HCT116 (cell line): ENCODE results near the gene CAMK2D.

Source experiments
- CEBPB ChIP-seq: IDR thresholded peaks from 2 replicates; pipeline ENCODE4 v1.6.1; 2012; ENCODE audit warnings: low read depth
- CTCF ChIP-seq, 3 experiments: fragments of 200-600 bp in 1 of 3; sonication (generic) in 1 of 3; IDR thresholded peaks in 2 of 3; conservative IDR thresholded peaks in 1 of 3; 2 replicates each; pipeline ENCODE4 v1.5.1; 2012 to 2017; ENCODE audit warnings: low read depth in 2 of 3, low read length in 2 of 3, antibody characterized with exemption in 1 of 3, borderline replicate concordance in 1 of 3, control low read depth in 1 of 3, mild to moderate bottlenecking in 1 of 3, mixed read lengths in 1 of 3, mixed run types in 1 of 3, moderate library complexity in 1 of 3; ENCODE audit not compliant: insufficient read depth in 1 of 3
- POLR2A ChIP-seq: IDR thresholded peaks from 2 replicates; pipeline ENCODE4 v1.7.0; 2011; ENCODE audit warnings: borderline replicate concordance; ENCODE audit not compliant: insufficient read depth, insufficient read length; ENCODE audit errors: extremely low read depth
- POLR2AphosphoS5 ChIP-seq: IDR thresholded peaks from 2 replicates; pipeline ENCODE4 v1.6.1; 2011; ENCODE audit warnings: mild to moderate bottlenecking, low read depth, low read length, moderate library complexity
- REST ChIP-seq: IDR thresholded peaks from 2 replicates; pipeline ENCODE4 v1.6.1; 2012; ENCODE audit warnings: low read depth
- SP1 ChIP-seq: IDR thresholded peaks from 2 replicates; pipeline ENCODE4 v1.6.1; 2012; ENCODE audit warnings: low read depth
- YY1 ChIP-seq: IDR thresholded peaks from 2 replicates; pipeline ENCODE4 v1.6.1; 2011; ENCODE audit warnings: low read length, low read depth, moderate library complexity, mild to moderate bottlenecking; ENCODE audit not compliant: insufficient replicate concordance; ENCODE audit errors: extremely low read depth

GRCh38 chr4:113607147-113607720, 154.3 kb downstream of the CAMK2D start:
- TF ChIP-seq POLR2AphosphoS5 (no peak), CTCF (IDR thresholded peaks at IDR 0.05 in 2 of 3, conservative IDR thresholded peaks at IDR 0.05 in 1 of 3; ENCODE audit: borderline replicate concordance in 1 of 3, insufficient read depth in 1 of 3, low read depth in 2 of 3, low read length in 2 of 3) (no peak), CEBPB (no peak), POLR2A (no peak), REST (no peak), SP1 (no peak), YY1 (no peak)
